Measurements from ENCODE around the gene EFCAB8.

DNA sequence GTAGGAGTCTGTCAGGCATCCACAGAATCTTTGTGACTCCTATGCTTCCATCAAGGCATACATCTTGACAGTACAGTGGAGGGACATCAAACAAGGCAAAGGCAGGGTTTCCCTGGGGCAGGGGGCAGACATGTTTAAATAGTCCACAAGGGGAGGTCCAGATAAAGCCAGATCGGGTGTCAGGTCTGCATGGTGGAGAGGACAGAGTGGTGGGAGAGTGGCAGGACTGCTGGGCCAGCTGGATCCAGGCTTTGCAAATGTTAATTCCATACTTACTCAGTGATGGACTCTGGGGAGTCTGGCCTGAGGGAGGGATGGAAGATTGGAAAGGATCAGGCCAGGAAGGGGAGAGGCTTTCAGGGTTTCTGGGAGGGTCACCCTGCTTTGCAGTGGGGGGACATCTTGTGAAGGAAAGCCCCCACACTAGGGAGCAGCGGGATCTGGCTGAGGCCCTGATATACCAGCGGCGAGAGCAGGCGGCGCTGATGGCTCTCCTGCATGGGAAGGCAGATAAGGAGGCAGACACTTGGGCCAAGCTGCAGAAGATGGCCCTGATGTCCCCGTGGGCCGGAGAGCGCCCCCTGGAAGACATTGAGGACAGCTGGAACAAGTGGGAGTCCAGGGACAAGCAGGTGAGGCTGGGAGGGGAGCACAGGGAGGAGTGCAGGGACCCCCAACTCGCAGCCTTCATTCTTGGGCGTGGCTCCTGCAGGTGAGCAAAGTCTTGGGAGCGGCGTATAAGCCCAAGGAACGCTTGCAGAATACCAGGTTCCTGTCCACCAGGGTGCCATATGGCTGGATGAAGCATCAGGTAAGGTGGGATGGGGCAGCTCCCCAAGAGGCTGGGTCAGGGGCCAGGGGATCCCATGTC, 100.9 kb downstream of the EFCAB8 start:
- TF ChIP-seq, protein P1, sequence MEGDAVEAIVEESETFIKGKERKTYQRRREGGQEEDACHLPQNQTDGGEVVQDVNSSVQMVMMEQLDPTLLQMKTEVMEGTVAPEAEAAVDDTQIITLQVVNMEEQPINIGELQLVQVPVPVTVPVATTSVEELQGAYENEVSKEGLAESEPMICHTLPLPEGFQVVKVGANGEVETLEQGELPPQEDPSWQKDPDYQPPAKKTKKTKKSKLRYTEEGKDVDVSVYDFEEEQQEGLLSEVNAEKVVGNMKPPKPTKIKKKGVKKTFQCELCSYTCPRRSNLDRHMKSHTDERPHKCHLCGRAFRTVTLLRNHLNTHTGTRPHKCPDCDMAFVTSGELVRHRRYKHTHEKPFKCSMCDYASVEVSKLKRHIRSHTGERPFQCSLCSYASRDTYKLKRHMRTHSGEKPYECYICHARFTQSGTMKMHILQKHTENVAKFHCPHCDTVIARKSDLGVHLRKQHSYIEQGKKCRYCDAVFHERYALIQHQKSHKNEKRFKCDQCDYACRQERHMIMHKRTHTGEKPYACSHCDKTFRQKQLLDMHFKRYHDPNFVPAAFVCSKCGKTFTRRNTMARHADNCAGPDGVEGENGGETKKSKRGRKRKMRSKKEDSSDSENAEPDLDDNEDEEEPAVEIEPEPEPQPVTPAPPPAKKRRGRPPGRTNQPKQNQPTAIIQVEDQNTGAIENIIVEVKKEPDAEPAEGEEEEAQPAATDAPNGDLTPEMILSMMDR (IDR thresholded peaks at IDR 0.05; ENCODE audit: borderline replicate concordance, extremely low read depth, low read length, poor library complexity, severe bottlenecking), result no peak
- TF ChIP-seq EZH2 (IDR thresholded peaks at IDR 0.05; ENCODE audit: borderline replicate concordance, low read depth, low read length, severe bottlenecking), result no peak

Measured in DND-41 (cell line).